ENCODE data around the gene MEGF8. TPM values are rescaled to one million over a fixed set of nuclear protein-coding genes. Genes with fewer than 3 reads are reported as not detected.

The MEGF8 gene
- total and polyA plus RNA-seq, 2 of the 8 experiments (the other 6 are each of a cell fraction or from before 2014, with no cell fraction given) = 13.0 to 23.7 TPM

- TF ChIP-seq, protein P1, sequence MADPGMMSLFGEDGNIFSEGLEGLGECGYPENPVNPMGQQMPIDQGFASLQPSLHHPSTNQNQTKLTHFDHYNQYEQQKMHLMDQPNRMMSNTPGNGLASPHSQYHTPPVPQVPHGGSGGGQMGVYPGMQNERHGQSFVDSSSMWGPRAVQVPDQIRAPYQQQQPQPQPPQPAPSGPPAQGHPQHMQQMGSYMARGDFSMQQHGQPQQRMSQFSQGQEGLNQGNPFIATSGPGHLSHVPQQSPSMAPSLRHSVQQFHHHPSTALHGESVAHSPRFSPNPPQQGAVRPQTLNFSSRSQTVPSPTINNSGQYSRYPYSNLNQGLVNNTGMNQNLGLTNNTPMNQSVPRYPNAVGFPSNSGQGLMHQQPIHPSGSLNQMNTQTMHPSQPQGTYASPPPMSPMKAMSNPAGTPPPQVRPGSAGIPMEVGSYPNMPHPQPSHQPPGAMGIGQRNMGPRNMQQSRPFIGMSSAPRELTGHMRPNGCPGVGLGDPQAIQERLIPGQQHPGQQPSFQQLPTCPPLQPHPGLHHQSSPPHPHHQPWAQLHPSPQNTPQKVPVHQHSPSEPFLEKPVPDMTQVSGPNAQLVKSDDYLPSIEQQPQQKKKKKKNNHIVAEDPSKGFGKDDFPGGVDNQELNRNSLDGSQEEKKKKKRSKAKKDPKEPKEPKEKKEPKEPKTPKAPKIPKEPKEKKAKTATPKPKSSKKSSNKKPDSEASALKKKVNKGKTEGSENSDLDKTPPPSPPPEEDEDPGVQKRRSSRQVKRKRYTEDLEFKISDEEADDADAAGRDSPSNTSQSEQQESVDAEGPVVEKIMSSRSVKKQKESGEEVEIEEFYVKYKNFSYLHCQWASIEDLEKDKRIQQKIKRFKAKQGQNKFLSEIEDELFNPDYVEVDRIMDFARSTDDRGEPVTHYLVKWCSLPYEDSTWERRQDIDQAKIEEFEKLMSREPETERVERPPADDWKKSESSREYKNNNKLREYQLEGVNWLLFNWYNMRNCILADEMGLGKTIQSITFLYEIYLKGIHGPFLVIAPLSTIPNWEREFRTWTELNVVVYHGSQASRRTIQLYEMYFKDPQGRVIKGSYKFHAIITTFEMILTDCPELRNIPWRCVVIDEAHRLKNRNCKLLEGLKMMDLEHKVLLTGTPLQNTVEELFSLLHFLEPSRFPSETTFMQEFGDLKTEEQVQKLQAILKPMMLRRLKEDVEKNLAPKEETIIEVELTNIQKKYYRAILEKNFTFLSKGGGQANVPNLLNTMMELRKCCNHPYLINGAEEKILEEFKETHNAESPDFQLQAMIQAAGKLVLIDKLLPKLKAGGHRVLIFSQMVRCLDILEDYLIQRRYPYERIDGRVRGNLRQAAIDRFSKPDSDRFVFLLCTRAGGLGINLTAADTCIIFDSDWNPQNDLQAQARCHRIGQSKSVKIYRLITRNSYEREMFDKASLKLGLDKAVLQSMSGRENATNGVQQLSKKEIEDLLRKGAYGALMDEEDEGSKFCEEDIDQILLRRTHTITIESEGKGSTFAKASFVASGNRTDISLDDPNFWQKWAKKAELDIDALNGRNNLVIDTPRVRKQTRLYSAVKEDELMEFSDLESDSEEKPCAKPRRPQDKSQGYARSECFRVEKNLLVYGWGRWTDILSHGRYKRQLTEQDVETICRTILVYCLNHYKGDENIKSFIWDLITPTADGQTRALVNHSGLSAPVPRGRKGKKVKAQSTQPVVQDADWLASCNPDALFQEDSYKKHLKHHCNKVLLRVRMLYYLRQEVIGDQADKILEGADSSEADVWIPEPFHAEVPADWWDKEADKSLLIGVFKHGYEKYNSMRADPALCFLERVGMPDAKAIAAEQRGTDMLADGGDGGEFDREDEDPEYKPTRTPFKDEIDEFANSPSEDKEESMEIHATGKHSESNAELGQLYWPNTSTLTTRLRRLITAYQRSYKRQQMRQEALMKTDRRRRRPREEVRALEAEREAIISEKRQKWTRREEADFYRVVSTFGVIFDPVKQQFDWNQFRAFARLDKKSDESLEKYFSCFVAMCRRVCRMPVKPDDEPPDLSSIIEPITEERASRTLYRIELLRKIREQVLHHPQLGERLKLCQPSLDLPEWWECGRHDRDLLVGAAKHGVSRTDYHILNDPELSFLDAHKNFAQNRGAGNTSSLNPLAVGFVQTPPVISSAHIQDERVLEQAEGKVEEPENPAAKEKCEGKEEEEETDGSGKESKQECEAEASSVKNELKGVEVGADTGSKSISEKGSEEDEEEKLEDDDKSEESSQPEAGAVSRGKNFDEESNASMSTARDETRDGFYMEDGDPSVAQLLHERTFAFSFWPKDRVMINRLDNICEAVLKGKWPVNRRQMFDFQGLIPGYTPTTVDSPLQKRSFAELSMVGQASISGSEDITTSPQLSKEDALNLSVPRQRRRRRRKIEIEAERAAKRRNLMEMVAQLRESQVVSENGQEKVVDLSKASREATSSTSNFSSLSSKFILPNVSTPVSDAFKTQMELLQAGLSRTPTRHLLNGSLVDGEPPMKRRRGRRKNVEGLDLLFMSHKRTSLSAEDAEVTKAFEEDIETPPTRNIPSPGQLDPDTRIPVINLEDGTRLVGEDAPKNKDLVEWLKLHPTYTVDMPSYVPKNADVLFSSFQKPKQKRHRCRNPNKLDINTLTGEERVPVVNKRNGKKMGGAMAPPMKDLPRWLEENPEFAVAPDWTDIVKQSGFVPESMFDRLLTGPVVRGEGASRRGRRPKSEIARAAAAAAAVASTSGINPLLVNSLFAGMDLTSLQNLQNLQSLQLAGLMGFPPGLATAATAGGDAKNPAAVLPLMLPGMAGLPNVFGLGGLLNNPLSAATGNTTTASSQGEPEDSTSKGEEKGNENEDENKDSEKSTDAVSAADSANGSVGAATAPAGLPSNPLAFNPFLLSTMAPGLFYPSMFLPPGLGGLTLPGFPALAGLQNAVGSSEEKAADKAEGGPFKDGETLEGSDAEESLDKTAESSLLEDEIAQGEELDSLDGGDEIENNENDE (IDR thresholded peaks at IDR 0.05; ENCODE audit: insufficient replicate concordance, low read length) = no peak
- TF ChIP-seq KDM4A (IDR thresholded peaks at IDR 0.05; ENCODE audit: low read depth, low read length, severe bottlenecking) (no peak), HDAC6 (IDR thresholded peaks at IDR 0.05; ENCODE audit: low read depth, low read length) (no peak), USF2 (IDR thresholded peaks at IDR 0.05; ENCODE audit: low read length) (no peak), BCL11A (IDR thresholded peaks at IDR 0.05; ENCODE audit: low read depth in 2 of 2, low read length in 2 of 2) (no peak), CBX8 (IDR thresholded peaks at IDR 0.05; ENCODE audit: borderline replicate concordance, low read depth, low read length) (no peak), CTCF (IDR thresholded peaks at IDR 0.05; ENCODE audit: control extremely low read depth in 1 of 3, insufficient read depth in 1 of 3, low read depth in 1 of 3, low read length in 3 of 3) (no peak), YY1 (IDR thresholded peaks at IDR 0.05; ENCODE audit: low read depth, low read length) (no peak)
These were observed 1.9 kb downstream of the MEGF8 start (continued) for GRCh38 chr19:42327381-42327780.
